GM18520 (cell line): ENCODE measurements around the gene BSN.
"Not testable (repeated sequence)": the region's sequence is repeated elsewhere in the genome, so short reads cannot be mapped to it uniquely, and the experiment has no call there.

Source experiments
- ATAC-seq: cut with Tn5 transposase; IDR thresholded peaks from one replicate; pipeline ENCODE4 v1.9.1; 2021; ENCODE audit not compliant: unreplicated experiment

BSN gene

DNA sequence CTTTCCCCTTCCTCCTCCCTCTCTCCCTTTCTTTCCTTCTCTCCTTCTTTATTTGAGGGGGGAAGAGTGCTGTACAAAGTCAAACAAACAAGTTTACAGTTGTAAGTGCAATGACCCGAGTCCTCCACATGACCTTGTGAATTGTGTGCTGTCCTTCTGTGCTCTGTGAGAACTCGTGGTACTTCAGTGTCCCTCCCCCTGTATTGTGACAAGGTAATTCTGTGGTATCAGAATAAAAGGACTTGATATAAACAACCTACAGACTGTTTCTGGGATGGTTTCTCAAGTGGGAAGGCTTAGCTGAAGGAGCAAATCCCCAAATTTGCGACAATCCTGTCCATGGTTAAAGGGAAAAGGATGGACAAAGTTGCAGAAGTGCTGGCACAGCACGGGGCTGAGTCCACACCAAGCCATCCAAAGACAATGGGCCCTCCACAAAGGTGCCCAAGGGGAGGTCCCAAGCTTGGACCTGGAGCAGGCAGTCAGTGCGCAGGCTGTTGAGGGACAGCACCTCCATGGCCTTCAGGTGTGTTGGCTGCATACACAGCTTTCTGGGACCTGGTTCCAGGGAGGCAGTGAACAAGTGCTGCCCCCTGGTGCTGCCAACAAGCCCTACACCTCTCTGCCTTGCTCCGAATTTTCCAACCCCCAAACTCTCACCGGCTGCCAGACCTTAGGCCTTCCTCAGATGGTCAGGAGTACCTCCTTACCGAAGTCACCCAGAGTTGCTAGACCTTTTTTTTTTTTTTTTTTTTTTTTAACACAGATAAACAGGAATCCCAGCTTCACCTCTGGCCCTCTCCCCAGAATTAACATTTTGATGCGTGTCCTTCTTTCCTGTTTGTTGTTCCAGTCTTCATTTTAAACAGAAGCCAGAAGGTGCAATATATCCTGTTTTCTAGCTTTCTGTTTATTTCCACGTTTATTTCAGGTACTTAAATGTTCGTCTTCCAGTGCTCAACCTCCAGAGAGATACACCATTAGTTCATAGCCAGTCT lies 117.3 kb downstream of the BSN start:
- no peak for ATAC-seq

DNA sequence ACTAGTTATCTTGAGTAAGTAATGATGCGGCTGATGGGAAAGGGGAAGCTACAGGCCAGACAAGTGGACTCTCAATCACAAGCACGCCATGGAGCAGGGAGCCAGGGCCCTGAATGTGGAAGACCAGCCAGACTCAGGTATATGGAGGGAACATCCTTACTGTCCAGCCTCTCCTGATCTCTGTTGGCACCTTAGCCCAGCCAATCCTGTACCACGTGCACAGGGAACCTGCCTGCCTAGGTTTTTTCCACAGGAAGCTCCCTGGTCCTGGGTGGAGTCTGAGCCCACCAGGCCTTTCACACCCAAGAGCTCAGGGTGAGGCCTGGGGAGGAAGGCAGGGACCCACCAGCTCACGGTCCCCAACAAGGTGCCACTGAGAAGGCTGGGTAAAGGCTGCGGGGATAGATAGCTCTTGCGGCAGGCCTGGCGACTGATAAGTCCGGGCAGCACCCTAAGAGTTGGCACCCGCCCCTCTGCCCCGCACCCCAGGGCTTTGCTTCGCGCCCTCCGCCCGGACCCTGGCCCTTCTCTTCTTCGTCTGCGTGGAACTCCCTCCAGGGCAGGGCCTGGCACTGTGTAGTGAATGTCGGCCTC lies 118.9 kb downstream of the BSN start:
- no peak for ATAC-seq

DNA sequence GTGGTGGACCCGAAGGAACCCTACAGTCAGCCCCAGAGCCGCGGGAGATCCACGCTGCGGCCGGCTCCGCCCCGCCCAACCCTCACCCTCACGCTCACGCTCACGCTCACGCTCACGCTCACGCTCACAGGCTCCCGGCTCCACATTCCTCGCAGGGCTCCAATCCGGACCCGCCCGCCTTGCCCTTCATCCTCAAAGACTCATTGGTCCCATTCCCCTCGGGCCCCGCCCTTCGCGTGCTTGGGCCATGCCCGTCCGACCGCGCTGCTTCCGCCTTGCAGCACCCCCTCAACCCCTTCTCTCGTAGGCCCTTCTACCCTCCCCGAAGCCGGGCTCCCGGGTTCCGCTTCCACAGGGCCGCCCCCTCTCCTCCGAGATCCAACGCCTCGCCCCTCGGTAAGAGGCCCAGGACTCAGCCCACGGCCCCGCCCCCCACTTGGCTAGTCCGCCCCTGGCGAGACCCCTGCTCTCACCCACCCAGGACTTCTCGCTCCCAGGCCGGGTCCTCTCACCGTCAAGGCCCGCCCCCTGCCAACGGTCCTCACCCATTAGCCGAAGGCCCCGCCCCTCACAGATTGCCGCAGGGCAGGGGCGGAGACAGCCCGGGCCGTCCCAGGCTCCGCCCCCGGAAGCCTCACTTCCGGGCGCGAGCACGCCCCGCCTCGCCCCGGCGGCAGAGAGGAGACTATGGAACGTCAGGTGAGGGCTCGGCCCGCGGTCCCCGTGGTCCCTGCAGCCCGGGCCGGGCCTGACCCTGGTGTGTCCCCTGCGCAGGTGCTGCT lies 119.6 kb downstream of the BSN start, which contains the start of gene APEH:
TSS of gene APEH (plus strand) at position 637 of the 782 bp plus-strand sequence. CDS start at position 688, 51 bp downstream.
- ATAC-seq = peak; percentile 61

DNA sequence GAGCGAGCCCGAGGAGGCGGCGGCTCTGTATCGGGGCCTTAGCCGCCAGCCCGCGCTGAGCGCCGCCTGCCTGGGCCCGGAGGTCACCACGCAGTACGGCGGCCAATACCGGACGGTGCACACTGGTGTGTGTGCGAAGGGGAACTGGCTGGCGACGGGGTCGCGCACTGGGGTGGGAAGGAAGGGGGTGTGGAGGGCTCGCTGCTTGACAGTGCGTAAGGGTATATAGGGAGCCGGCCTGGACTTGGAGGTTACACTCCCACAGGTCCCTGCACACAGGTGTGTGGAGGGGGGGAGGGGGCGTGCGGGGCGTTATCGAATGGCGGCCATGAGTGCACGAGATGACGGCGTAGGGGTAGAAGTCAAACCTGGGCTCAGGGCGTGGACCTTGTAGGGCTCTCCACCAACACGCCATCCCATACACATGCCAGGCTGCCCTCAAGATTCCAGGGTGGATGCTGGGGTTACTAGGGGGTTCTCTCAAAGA lies 120.3 kb downstream of the BSN start:
- peak; percentile 19 for ATAC-seq

GRCh38 chr3:49675912-49676311 lies 121.6 kb downstream of the BSN start:
- no peak for ATAC-seq

GRCh38 chr3:49680493-49681231 lies 126.4 kb downstream of the BSN start:
- ATAC-seq = no peak

GRCh38 chr3:49681232-49681522 lies 126.9 kb downstream of the BSN start:
- ATAC-seq = no peak

- no peak for ATAC-seq
Observed at GRCh38 chr3:49681543-49681942, 127.3 kb downstream of the BSN start.

- ATAC-seq = no peak
Observed at GRCh38 chr3:49683162-49683561, 128.9 kb downstream of the BSN start.

DNA sequence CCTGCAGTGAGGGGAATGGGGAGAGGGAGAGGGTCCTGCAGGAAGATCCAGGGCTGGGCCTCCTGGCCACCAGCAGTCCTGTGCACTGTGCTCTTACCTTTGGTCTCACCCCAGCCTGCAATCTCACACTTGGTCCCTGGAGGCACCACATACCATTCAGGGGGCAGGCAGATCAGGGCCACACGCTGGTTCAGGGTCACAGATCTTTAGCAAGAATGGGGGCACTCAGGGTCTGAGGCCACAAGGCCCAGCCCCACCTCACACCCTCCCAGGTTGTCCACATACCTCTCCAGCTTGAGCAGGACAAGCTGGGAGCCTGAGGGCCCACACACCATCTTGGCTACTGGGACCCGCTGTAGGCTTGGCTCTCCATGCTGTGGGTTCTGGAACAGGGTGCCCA lies 130.2 kb downstream of the BSN start:
- not testable (repeated sequence) for ATAC-seq

GRCh38 chr3:49685103-49685502 lies 130.8 kb downstream of the BSN start:
- not testable (repeated sequence) for ATAC-seq

- ATAC-seq = not testable (repeated sequence)
Observed at GRCh38 chr3:49685846-49686245, 131.6 kb downstream of the BSN start.

DNA sequence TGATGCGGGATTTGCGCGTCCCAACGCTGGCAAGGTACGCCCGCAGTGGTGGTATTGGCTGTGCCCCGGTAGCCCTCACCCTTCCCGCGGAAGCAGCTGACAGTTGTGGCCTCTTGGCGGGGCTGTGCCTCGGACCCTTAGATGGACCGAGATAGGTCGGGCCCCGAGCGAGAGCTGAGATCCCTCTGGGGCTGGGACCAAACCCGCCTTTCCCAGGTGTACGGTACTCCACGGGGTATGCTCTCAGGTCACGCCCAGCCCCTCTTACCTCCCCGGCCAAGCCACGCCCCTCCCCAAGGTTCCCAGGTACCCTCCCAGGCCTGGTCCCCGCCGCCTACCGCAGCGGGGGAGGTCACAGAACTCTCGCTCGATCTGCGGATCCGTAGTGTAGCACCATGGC lies 132.1 kb downstream of the BSN start:
- not testable (repeated sequence) for ATAC-seq

GRCh38 chr3:49686769-49687423 lies 132.6 kb downstream of the BSN start:
- ATAC-seq = not testable (repeated sequence)

DNA sequence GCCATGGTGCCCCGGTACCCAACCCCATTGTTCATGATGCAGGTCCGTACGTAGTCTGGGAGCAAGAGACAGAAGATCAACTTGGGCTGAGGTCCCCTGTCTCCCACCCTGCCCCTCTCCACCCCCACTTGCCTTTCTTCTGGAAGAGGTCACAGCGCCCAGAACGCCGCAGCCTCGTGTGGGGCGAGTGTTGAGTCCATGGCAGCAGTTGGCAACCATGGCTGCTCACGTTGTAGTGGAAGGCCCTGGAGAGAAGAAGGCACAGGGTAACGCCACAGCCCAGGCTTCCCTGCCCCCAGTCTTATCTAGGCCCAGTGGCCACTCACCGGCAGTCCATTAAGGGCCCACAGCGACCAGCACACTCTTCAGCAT lies 133.1 kb downstream of the BSN start:
- not testable (repeated sequence) for ATAC-seq

DNA sequence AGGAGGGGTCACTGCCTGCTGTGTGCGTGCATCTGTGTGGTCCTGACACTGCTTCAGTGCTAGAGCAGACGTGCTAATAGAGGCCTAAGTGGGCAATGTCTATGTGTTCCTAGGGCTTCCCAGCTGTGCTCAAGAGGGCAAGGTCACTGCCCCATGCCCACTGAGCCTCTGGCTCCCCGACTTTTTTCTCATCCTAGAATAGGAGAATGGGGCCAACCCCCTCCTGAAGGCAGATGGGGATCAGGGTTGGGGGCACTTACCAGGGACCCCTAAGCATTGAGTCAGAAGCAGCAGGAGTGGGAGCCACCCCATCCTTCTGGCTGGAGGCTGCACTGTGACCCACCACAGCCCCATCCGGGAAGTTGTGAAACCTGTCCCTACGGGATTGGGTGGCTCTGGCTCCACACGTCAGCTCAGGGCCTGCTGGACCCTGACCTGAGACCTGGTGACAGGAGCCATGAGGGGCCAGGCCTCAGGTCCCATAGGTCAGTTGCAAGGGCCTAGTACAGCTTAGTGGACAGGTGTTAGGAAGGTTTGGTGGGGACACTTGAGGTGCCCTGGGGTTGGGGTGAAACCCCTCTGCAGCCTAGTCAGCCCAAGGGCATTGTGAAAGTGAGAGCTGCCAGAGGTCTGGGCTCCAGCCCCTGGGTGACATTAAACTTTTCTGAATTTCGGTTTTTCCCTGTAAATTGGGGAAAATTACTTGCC lies 134.2 kb downstream of the BSN start:
- not testable (repeated sequence) for ATAC-seq

DNA sequence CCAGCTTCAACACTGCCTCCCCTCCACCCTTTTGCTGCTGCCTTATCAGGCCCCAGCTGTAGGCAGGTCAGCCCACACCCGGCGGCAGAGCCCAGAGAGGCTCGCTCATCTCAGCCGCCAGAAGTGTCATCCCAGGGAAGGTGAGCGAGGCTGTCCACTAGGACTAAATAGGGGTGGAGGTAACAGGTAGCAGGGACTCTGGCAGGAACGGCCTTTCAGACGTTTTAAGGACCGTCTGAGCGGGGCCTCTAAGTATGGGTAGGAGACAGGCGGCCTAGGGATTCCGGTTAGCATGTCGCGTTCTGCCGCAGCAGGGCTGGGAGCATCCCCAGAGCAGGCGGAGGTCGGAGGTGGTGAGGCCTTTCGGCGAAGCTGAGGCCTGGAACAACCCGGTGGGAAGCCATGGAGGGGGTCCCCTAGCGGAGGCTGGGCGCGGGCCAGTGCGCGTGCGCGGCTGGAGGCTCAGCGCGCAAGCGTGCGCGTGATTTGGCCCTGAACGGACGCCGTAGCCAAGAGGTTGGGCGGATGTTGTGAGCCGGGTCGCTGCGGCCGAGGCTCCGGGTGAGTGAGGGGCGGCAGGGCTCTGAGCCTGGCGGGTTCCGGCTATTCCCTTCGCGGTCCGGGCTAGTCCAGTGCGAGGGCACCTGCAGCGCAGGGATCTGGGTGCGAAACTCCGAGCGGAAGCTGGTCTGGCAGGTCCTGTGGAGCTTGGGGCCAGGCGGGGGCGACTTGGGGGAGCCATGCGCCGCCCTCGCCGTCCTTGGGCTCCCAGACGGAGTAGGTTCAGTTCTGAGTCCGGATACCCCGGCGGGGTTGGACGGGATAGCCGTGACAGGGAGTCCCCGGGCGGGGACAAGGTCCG lies 135.0 kb downstream of the BSN start, which contains the start of the genes MST1 and RNF123:
TSS of gene MST1 (minus strand) at position 429 of the 862 bp plus-strand sequence. CDS start 783 bp downstream, outside the sequence.
TSS of gene RNF123 (plus strand) at position 512 of the 862 bp plus-strand sequence. CDS start 1,609 bp downstream, outside the sequence.
- ATAC-seq = peak; percentile 69

- not testable (repeated sequence) for ATAC-seq
Observed at GRCh38 chr3:49689908-49690624, 135.8 kb downstream of the BSN start.
